H9 (cell line): Measurements from ENCODE around the gene MED13L. TPM values are rescaled to one million over a fixed set of nuclear protein-coding genes. Genes with fewer than 3 reads are reported as not detected.
A peak's percentile ranks its signal among the peaks of the same experiment; 100 is the strongest.

Source experiments
- DNase-seq: peaks from one replicate; pipeline ENCODE4 v3.0.0-alpha.2; 2017
- H2AFZ ChIP-seq: one replicate; pipeline ENCODE4 v1.6.1; 2013; ENCODE audit warnings: mild to moderate bottlenecking, low read length, control low read depth, moderate library complexity
- H2AK5ac ChIP-seq: 2 replicates; pipeline ENCODE4 v1.6.1; 2013; ENCODE audit warnings: low read length, control low read depth, mixed read lengths; ENCODE audit not compliant: insufficient read length
- H2BK120ac ChIP-seq: one replicate; pipeline ENCODE4 v1.6.1; 2013; ENCODE audit warnings: low read depth, mild to moderate bottlenecking, low read length, control low read depth, inconsistent platforms; ENCODE audit not compliant: poor library complexity, severe bottlenecking
- H2BK12ac ChIP-seq: 2 replicates; pipeline ENCODE4 v1.6.1; 2013; ENCODE audit warnings: low read length, control low read depth, mixed read lengths, low read depth; ENCODE audit not compliant: insufficient read length
- H2BK15ac ChIP-seq: 2 replicates; pipeline ENCODE4 v1.6.1; 2013; ENCODE audit warnings: low read depth, low read length, control low read depth
- H2BK20ac ChIP-seq: one replicate; pipeline ENCODE4 v1.6.1; 2013; ENCODE audit warnings: low read depth, mild to moderate bottlenecking, low read length, control low read depth, inconsistent platforms; ENCODE audit not compliant: poor library complexity, severe bottlenecking
- H2BK5ac ChIP-seq: 2 replicates; pipeline ENCODE4 v1.6.1; 2013; ENCODE audit warnings: low read length, control low read depth, mixed read lengths; ENCODE audit not compliant: insufficient read length
- H3K14ac ChIP-seq: 2 replicates; pipeline ENCODE4 v1.6.1; 2013; ENCODE audit warnings: low read length, control low read depth; ENCODE audit not compliant: insufficient read depth
- H3K18ac ChIP-seq: 2 replicates; pipeline ENCODE4 v1.6.1; 2013; ENCODE audit warnings: low read depth, mild to moderate bottlenecking, mixed read lengths, low read length, control low read depth; ENCODE audit not compliant: insufficient read length
- H3K23ac ChIP-seq: 2 replicates; pipeline ENCODE4 v1.6.1; 2013; ENCODE audit warnings: low read length, control low read depth, mixed read lengths, low read depth; ENCODE audit not compliant: insufficient read length
- H3K23me2 ChIP-seq: 2 replicates; pipeline ENCODE4 v1.6.1; 2013; ENCODE audit warnings: low read depth, mild to moderate bottlenecking, mixed read lengths, low read length, control low read depth; ENCODE audit not compliant: insufficient read length, poor library complexity, severe bottlenecking
- H3K27ac ChIP-seq: 2 replicates; pipeline ENCODE4 v1.5.1; 2013; ENCODE audit warnings: low read length, control low read depth, mixed read lengths, low read depth; ENCODE audit not compliant: insufficient read length
- H3K27me3 ChIP-seq: 2 replicates; pipeline ENCODE4 v1.6.1; 2013; ENCODE audit warnings: low read length, control low read depth, inconsistent platforms; ENCODE audit not compliant: insufficient read depth
- H3K4ac ChIP-seq: 2 replicates; pipeline ENCODE4 v1.6.1; 2013; ENCODE audit warnings: low read depth, mild to moderate bottlenecking, control low read depth, inconsistent platforms, low read length, moderate library complexity
- H3K4me1 ChIP-seq: 2 replicates; pipeline ENCODE4 v1.6.1; 2013; ENCODE audit warnings: low read length, control low read depth, inconsistent platforms; ENCODE audit not compliant: insufficient read depth
- H3K4me2 ChIP-seq: 2 replicates; pipeline ENCODE4 v1.6.1; 2013; ENCODE audit warnings: low read length, control low read depth, mixed read lengths; ENCODE audit not compliant: insufficient read length, insufficient read depth
- H3K56ac ChIP-seq: 2 replicates; pipeline ENCODE4 v1.6.1; 2013; ENCODE audit warnings: low read depth, mild to moderate bottlenecking, mixed read lengths, low read length, control low read depth; ENCODE audit not compliant: insufficient read length
- H3K79me1 ChIP-seq: 2 replicates; pipeline ENCODE4 v1.6.1; 2013; ENCODE audit warnings: low read depth, mild to moderate bottlenecking, moderate library complexity, low read length, control low read depth, inconsistent platforms; ENCODE audit not compliant: insufficient read depth, poor library complexity, severe bottlenecking
- H3K79me2 ChIP-seq: 2 replicates; pipeline ENCODE4 v1.6.1; 2013; ENCODE audit warnings: low read length, control low read depth, inconsistent platforms; ENCODE audit not compliant: insufficient read depth
- H3K9ac ChIP-seq: 2 replicates; pipeline ENCODE4 v1.6.1; 2013; ENCODE audit warnings: low read length, control low read depth, mixed read lengths; ENCODE audit not compliant: insufficient read length; ENCODE audit errors: extremely low read depth
- H3K9me3 ChIP-seq: one replicate; pipeline ENCODE4 v1.6.1; 2013; ENCODE audit warnings: low read depth, low read length, inconsistent platforms; ENCODE audit not compliant: control insufficient read depth
- H3T11ph ChIP-seq: one replicate; pipeline ENCODE4 v1.6.1; 2013; ENCODE audit warnings: mild to moderate bottlenecking, low read length, control low read depth, inconsistent platforms
- H4K20me1 ChIP-seq: one replicate; pipeline ENCODE4 v1.6.1; 2013; ENCODE audit not compliant: control insufficient read depth, insufficient read length, insufficient read depth
- H4K5ac ChIP-seq: 2 replicates; pipeline ENCODE4 v1.6.1; 2013; ENCODE audit warnings: low read depth, mild to moderate bottlenecking, mixed read lengths, low read length, control low read depth; ENCODE audit not compliant: insufficient read length
- H4K8ac ChIP-seq: replicated peaks from 2 replicates; pipeline ENCODE4 v1.6.1; 2013; ENCODE audit warnings: low read length, control low read depth, mixed read lengths, low read depth; ENCODE audit not compliant: insufficient read length
- H4K91ac ChIP-seq: 2 replicates; pipeline ENCODE4 v1.6.1; 2013; ENCODE audit warnings: low read depth, mild to moderate bottlenecking, moderate library complexity, mixed read lengths, low read length, control low read depth; ENCODE audit not compliant: insufficient read length
- H3K27ac Mint-ChIP-seq, 3 experiments: 2 replicates in 2 of 3; 3 replicates in 1 of 3; pipeline ENCODE4 v1.8.0; 2020 to 2021; ENCODE audit warnings: mixed read lengths in 3 of 3, mild to moderate bottlenecking in 1 of 3, moderate library complexity in 1 of 3
- H3K27me3 Mint-ChIP-seq: 2 replicates; pipeline ENCODE4 v1.8.0; 2021; ENCODE audit warnings: low read depth, mild to moderate bottlenecking, moderate library complexity, mixed read lengths
- H3K36me3 Mint-ChIP-seq, 3 experiments: 2 replicates in 2 of 3; 3 replicates in 1 of 3; pipeline ENCODE4 v1.8.0; 2020 to 2021; ENCODE audit warnings: low read depth in 3 of 3, mixed read lengths in 3 of 3; ENCODE audit not compliant: insufficient read depth in 1 of 3
- H3K4me1 Mint-ChIP-seq, 2 experiments: 2 replicates each; pipeline ENCODE4 v1.8.0; 2020; ENCODE audit warnings: mixed read lengths in 2 of 2
- H3K4me3 Mint-ChIP-seq, 2 experiments: 2 replicates in 1 of 2; 3 replicates in 1 of 2; pipeline ENCODE4 v1.8.0; 2020 to 2021; ENCODE audit warnings: mild to moderate bottlenecking in 2 of 2, mixed read lengths in 2 of 2, moderate library complexity in 1 of 2
- H3K9me3 Mint-ChIP-seq, 2 experiments: 2 replicates in 1 of 2; 3 replicates in 1 of 2; pipeline ENCODE4 v1.8.0; 2020; ENCODE audit warnings: mild to moderate bottlenecking in 2 of 2, mixed read lengths in 2 of 2, moderate library complexity in 1 of 2
- CTCF ChIP-seq: fragments of 200-600 bp; sonication (generic); conservative IDR thresholded peaks from 3 replicates; pipeline ENCODE4 v1.8.0; 2021; ENCODE audit warnings: antibody characterized with exemption, mild to moderate bottlenecking
- WGBS: extraction: QIAGEN DNeasy Blood & Tissue Kit; methylation state at CpG from one replicate; pipeline ENCODE4 v1.1.7; 2013; ENCODE audit warnings: missing lambda C conversion rate, low lambda C conversion rate, mixed read lengths; ENCODE audit not compliant: insufficient read length; ENCODE audit errors: extremely low coverage; 5-methylcytosine and 5-hydroxymethylcytosine counted together
- total RNA-seq: library from RNA; stranded (reverse); gene quantifications from 2 replicates; pipeline ENCODE4 v1.2.1, GENCODE V29; 2021

Gene MED13L
- total RNA-seq, 1 experiment from 2014 or later = 52.4 TPM

GRCh38 chr12:116202940-116203339, 74.6 kb downstream of the MED13L start:
- H4K8ac ChIP-seq = no peak overlapping the region
- Mint-ChIP-seq H3K36me3 (no peaks in the 10 kb centered on the region), H3K27ac (peak overlapping the region in 2 of 3 experiments; percentile 51 to 90; a peak in 2 of 7 replicates), H3K4me1 (peaks cover 27 to 42% of the 10 kb centered on the region in 2 experiments), H3K27me3 (no peaks in the 10 kb centered on the region), H3K4me3 (no peak overlapping the region), H3K9me3 (no peaks in the 10 kb centered on the region)
- H2BK12ac ChIP-seq = no peak overlapping the region
- H3K79me1 ChIP-seq = peaks cover 6% of the 10 kb centered on the region
- no peak for DNase-seq
- H3K4ac ChIP-seq = no peak overlapping the region
- H3T11ph ChIP-seq = no peak overlapping the region
- no peak overlapping the region for H3K14ac ChIP-seq
- no peak overlapping the region for H2BK5ac ChIP-seq
- WGBS = no CpG with 5 or more reads among the region's 4 CpGs
- H3K9me3 ChIP-seq = no peaks in the 10 kb centered on the region
- no peaks in the 10 kb centered on the region for H3K27me3 ChIP-seq
- no peak; the same call in 2 of the 3 replicates for TF ChIP-seq CTCF
- H3K56ac ChIP-seq = no peak overlapping the region
- H3K23ac ChIP-seq = no peak overlapping the region
- H3K4me1 ChIP-seq = no peaks in the 10 kb centered on the region; the same call in 1 of the 2 replicates
- no peak overlapping the region for H2AFZ ChIP-seq
- no peak overlapping the region for H3K9ac ChIP-seq
- H2BK20ac ChIP-seq = no peak overlapping the region
- no peak overlapping the region for H3K18ac ChIP-seq
- no peaks in the 10 kb centered on the region for H4K20me1 ChIP-seq
- no peak overlapping the region for H4K91ac ChIP-seq
- no peak overlapping the region for H2BK15ac ChIP-seq
- no peak overlapping the region for H2AK5ac ChIP-seq
- H3K4me2 ChIP-seq = no peak overlapping the region
- H3K27ac ChIP-seq = no peak overlapping the region
- no peaks in the 10 kb centered on the region for H3K23me2 ChIP-seq
- peaks cover 4% of the 10 kb centered on the region; the same call in 1 of the 2 replicates for H3K79me2 ChIP-seq
- no peak overlapping the region for H4K5ac ChIP-seq
- no peak overlapping the region for H2BK120ac ChIP-seq
